ENCODE data around the gene CKMT1A.
A peak's percentile ranks its signal among the peaks of the same experiment; 100 is the strongest.

Gene CKMT1A

GRCh38 chr15:43748376-43748775 is 54.7 kb downstream of the CKMT1A start:
- DNase-seq (ENCODE audit: low spot score), result peak; percentile 45
